ENCODE measurements around the gene SLC25A22. TPM values are rescaled to one million over a fixed set of nuclear protein-coding genes. Genes with fewer than 3 reads are reported as not detected.

SLC25A22 gene
- total RNA-seq, 1 experiment from 2014 or later, result 32.7 TPM

DNA sequence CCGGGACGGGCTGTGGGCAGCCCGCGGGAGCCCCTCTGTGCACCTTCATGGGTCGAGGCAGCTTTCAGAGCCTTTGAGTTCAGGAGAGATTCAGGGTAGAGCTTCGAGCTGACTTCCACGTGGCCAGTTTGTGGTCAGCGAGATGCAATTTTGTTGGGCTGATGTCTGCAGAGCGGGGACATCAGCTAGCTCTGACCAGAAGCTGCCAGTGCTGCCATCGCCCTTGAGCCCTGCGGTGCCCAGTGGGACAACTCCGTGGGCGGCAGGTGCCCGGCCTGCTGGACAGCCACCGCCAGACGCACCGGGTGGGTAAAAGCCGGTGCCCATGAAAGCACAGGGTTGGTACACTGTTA lies 50.1 kb downstream of the SLC25A22 start:
- CTCF ChIA-PET, result no interaction called here
- H3K27me3 ChIP-seq (ENCODE audit: low read length), result no peaks in the 10 kb centered on the region
- no peak for DNase-seq
- peaks cover 58% of the 10 kb centered on the region for H3K79me2 ChIP-seq (ENCODE audit: low read length)
- ATAC-seq, result peak; percentile 28
- no peaks in the 10 kb centered on the region for H3F3A ChIP-seq (ENCODE audit: low read length, unreplicated experiment)
- peak overlapping the region; percentile 97 for H3K9ac ChIP-seq (ENCODE audit: low read length)
- peaks cover 22% of the 10 kb centered on the region for H4K20me1 ChIP-seq (ENCODE audit: low read length)
- peak overlapping the region; percentile 88 for H3K4me2 ChIP-seq (ENCODE audit: low read length)
- no peaks in the 10 kb centered on the region for H3K9me3 ChIP-seq (ENCODE audit: low read length)
- BruUV-seq (replicated peaks), result no TSS peak
- peaks cover 15% of the 10 kb centered on the region for H3K4me1 ChIP-seq (ENCODE audit: insufficient read depth, low read length)
- TF ChIP-seq, protein P1, sequence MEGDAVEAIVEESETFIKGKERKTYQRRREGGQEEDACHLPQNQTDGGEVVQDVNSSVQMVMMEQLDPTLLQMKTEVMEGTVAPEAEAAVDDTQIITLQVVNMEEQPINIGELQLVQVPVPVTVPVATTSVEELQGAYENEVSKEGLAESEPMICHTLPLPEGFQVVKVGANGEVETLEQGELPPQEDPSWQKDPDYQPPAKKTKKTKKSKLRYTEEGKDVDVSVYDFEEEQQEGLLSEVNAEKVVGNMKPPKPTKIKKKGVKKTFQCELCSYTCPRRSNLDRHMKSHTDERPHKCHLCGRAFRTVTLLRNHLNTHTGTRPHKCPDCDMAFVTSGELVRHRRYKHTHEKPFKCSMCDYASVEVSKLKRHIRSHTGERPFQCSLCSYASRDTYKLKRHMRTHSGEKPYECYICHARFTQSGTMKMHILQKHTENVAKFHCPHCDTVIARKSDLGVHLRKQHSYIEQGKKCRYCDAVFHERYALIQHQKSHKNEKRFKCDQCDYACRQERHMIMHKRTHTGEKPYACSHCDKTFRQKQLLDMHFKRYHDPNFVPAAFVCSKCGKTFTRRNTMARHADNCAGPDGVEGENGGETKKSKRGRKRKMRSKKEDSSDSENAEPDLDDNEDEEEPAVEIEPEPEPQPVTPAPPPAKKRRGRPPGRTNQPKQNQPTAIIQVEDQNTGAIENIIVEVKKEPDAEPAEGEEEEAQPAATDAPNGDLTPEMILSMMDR (conservative IDR thresholded peaks at IDR 0.05; ENCODE audit: low read depth, low read length), result no peak
- TF ChIP-seq EZH2 (IDR thresholded peaks at IDR 0.05; ENCODE audit: low read length, unreplicated experiment), result no peak
- H3K4me3 ChIP-seq (ENCODE audit: low read length), result peak overlapping the region; percentile 97
- no peaks in the 10 kb centered on the region; the same call in none of the 2 replicates for H3K36me3 ChIP-seq (ENCODE audit: low read depth, low read length)
- peak overlapping the region; percentile 86; the same call in 1 of the 2 replicates for H2AFZ ChIP-seq (ENCODE audit: low read length)
- POLR2A ChIA-PET (ENCODE audit: unreplicated experiment), result no interaction called here
- H3K9me2 ChIP-seq (replicated peaks; ENCODE audit: low read length), result no peaks in the 10 kb centered on the region
- peak overlapping the region; percentile 75 for H3K27ac ChIP-seq (ENCODE audit: low read length)
- intact Hi-C loops (cut with micrococcal nuclease), result loop anchor here (2.0 kb wide), 1 partner anchor 15 kb away; no protein-coding TSS in a partner anchor

DNA sequence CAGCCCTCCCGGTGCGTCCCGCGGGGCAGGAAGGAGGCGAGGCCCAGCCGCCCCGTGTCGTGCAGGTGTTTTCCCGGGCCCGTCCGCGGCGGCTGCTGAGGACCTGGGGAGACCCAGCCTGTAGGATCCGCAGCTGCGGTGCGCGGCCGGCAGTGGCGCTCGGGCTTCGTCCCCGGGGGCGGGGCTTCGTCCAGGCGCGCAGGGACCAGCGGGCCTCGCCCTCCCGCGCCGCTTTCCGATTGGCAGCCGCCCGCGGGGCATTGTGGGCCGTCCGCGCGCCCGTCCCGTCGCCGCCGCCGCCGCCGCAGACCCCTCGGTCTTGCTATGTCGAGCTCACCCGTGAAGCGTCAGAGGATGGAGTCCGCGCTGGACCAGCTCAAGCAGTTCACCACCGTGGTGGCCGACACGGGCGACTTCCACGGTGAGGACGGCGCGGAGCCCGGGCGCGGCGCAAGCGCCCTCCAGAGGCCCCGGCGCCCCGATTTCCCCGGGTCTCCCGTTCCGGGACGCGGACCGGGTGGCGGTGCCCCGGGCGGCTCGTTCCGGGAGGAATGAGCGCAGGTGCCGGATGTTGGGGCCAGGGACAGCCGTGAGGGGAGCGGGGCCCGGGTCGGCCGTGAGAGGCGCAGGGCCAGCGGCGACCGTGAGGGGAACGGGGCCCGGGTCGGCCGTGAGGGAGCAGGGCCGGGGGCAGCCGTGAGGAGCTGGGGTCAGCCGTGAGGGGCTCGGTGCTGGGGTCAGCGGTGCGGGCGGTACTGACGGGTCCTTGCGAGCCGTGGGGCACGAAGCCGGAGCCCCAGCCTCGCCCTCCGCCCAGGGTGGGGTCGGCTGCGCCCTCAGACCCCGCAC lies 50.7 kb downstream of the SLC25A22 start, which contains the start of gene TALDO1:
TSS of gene TALDO1 (plus strand) at position 307 of the 849 bp plus-strand sequence. CDS start at position 325, 18 bp downstream.
- intact Hi-C loops (cut with micrococcal nuclease), result loop anchor here (2.0 kb wide), 1 partner anchor 15 kb away; no protein-coding TSS in a partner anchor
- H3K27me3 ChIP-seq (ENCODE audit: low read length), result no peaks in the 10 kb centered on the region
- H3K9me3 ChIP-seq (ENCODE audit: low read length), result no peaks in the 10 kb centered on the region
- ATAC-seq (peak; percentile 90), DNase-seq (peak; percentile 86)
- TF ChIP-seq EZH2phosphoT487 (IDR thresholded peaks at IDR 0.05; ENCODE audit: borderline replicate concordance, low read length), result no peak
- TF ChIP-seq, protein P1 (conservative IDR thresholded peaks at IDR 0.05; ENCODE audit: low read depth, low read length), result peak; percentile 26; the same call in 1 of the 2 replicates
- no TSS peak for BruUV-seq (replicated peaks)
- peak within 1 kb of the TSS; percentile 97 for H3K4me3 ChIP-seq (ENCODE audit: low read length)
- CTCF ChIA-PET, result no interaction called here
- no peaks in the 10 kb centered on the region; the same call in none of the 2 replicates for H3K36me3 ChIP-seq (ENCODE audit: low read depth, low read length)
- H3K9ac ChIP-seq (ENCODE audit: low read length), result peak within 1 kb of the TSS; percentile 97
- peaks cover 52% of the 10 kb centered on the region for H3K79me2 ChIP-seq (ENCODE audit: low read length)
- peaks cover 19% of the 10 kb centered on the region for H4K20me1 ChIP-seq (ENCODE audit: low read length)
- H3K4me2 ChIP-seq (ENCODE audit: low read length), result peak within 1 kb of the TSS; percentile 88
- H3F3A ChIP-seq (ENCODE audit: low read length, unreplicated experiment), result no peaks in the 10 kb centered on the region
- no peaks in the 10 kb centered on the region for H3K9me2 ChIP-seq (replicated peaks; ENCODE audit: low read length)
- POLR2A ChIA-PET (ENCODE audit: unreplicated experiment), result no interaction called here
- peak within 1 kb of the TSS; percentile 86 for H2AFZ ChIP-seq (ENCODE audit: low read length)
- H3K4me1 ChIP-seq (ENCODE audit: insufficient read depth, low read length), result peaks cover 15% of the 10 kb centered on the region
- H3K27ac ChIP-seq (ENCODE audit: low read length), result peak within 1 kb of the TSS; percentile 75

Data from PC-3 (cell line).